GM12873 (cell line): Measurements from ENCODE around the gene PON2.

ENCODE experiments used
- TF ChIP-seq, protein P1 (sequence below): IDR thresholded peaks from 2 replicates; pipeline ENCODE4 v1.5.1; 2012; ENCODE audit warnings: low read depth, mild to moderate bottlenecking, moderate library complexity, low read length, control low read depth; ENCODE audit not compliant: insufficient read depth; ENCODE audit errors: missing control alignments

PON2 gene

GRCh38 chr7:95434557-95435421, at the start of gene PON2:
Gene PON2, minus strand, starts transcription at chr7:95435028. Its CDS starts 77 bp downstream, at chr7:95434951.
- TF ChIP-seq, protein P1, sequence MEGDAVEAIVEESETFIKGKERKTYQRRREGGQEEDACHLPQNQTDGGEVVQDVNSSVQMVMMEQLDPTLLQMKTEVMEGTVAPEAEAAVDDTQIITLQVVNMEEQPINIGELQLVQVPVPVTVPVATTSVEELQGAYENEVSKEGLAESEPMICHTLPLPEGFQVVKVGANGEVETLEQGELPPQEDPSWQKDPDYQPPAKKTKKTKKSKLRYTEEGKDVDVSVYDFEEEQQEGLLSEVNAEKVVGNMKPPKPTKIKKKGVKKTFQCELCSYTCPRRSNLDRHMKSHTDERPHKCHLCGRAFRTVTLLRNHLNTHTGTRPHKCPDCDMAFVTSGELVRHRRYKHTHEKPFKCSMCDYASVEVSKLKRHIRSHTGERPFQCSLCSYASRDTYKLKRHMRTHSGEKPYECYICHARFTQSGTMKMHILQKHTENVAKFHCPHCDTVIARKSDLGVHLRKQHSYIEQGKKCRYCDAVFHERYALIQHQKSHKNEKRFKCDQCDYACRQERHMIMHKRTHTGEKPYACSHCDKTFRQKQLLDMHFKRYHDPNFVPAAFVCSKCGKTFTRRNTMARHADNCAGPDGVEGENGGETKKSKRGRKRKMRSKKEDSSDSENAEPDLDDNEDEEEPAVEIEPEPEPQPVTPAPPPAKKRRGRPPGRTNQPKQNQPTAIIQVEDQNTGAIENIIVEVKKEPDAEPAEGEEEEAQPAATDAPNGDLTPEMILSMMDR: no peak

DNA sequence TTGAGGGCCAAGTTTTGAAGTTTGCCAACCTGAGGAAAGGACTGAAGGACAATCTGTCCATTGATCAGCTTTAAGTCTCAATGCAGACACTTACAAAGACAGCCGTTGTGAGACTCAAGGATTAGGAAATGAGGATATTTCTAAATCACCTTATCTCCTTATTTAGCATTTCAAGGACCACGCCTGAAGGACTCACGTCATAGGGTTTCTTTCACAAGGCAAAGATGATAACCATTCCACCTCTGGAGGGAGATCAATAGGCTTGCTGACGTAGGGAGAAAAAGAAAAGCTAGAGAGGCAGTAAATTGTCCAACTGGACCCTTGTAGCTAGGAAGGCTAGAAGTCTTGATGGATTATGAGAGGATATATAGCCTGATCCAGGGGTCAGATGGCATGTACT, 47.6 kb upstream of the PON2 start:
- TF ChIP-seq, protein P1: no peak

GRCh38 chr7:95481271-95482165, 46.7 kb upstream of the PON2 start:
- TF ChIP-seq, protein P1: no peak

GRCh38 chr7:95479992-95480624, 45.3 kb upstream of the PON2 start:
- TF ChIP-seq, protein P1: no peak

DNA sequence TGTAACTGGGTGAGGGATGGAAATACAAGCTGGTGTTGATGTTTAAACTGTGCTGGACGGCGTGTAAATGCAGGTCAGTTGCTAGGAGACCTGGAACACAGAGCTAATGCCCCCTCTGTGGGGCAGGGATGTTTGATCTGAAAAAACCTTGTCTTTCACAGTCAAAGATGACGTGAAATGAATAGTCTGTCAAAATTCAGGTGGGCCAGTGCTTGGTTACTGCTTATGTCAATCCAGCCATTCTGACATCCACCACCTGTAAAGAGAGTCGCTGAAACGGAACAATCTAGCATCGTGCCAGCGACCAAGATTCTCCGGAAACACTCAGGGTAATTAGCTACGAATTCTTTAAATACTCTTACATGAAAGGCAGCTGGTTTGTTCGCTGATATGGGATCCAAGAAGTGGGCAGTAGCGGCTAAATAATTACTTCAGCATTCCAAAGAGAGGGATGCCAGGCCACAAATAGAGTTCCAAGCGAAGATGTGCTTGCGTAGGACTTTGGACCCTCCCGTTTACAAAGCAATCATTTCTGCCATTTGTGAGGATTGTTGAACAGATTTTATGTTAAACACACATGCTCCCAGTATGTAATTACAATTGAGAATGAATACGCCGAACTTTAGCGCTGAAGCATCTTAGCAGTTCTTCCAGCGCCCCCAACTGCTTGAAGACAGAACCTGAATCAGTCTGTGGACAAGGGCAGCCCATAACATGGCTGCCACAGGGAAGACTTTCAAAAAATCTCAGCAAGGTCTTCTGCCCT, 43.6 kb upstream of the PON2 start:
- TF ChIP-seq, protein P1: no peak

- TF ChIP-seq, protein P1: peak; percentile 70
Observed at GRCh38 chr7:95476904-95477594, 42.2 kb upstream of the PON2 start.
